GM21526 (cell line): Measurements from ENCODE around the gene LRRC27.

Source experiments
- ATAC-seq: cut with Tn5 transposase; IDR thresholded peaks from one replicate; pipeline ENCODE4 v1.9.1; 2021; ENCODE audit warnings: moderate library complexity; ENCODE audit not compliant: unreplicated experiment, low FRiP score

The LRRC27 gene

GRCh38 chr10:132300582-132300981 lies 31.4 kb upstream of the LRRC27 start:
- ATAC-seq, result no peak

GRCh38 chr10:132301371-132302330 lies 30.3 kb upstream of the LRRC27 start:
- no peak for ATAC-seq

- ATAC-seq, result no peak
Measured at GRCh38 chr10:132302421-132303310, 29.3 kb upstream of the LRRC27 start.

- ATAC-seq, result no peak
Measured at GRCh38 chr10:132303361-132304115, 28.5 kb upstream of the LRRC27 start.

GRCh38 chr10:132304756-132305509 lies 27.1 kb upstream of the LRRC27 start:
- ATAC-seq, result no peak

GRCh38 chr10:132305654-132306342 lies 26.2 kb upstream of the LRRC27 start:
- no peak for ATAC-seq

GRCh38 chr10:132306343-132306685 lies 25.7 kb upstream of the LRRC27 start:
- ATAC-seq, result no peak

- peak; percentile 2 for ATAC-seq
Measured at GRCh38 chr10:132306864-132307751, 24.9 kb upstream of the LRRC27 start.

GRCh38 chr10:132307823-132308586 lies 24.0 kb upstream of the LRRC27 start, which contains the start of gene STK32C:
TSS of gene STK32C (minus strand) at chr10:132307950. CDS start at chr10:132307833, 117 bp downstream.
- ATAC-seq, result peak; percentile 69

- no peak for ATAC-seq
Measured at GRCh38 chr10:132308587-132309470, 23.2 kb upstream of the LRRC27 start.

GRCh38 chr10:132309471-132309865 lies 22.5 kb upstream of the LRRC27 start:
- no peak for ATAC-seq

- no peak for ATAC-seq
Measured at GRCh38 chr10:132309879-132310591, 22.0 kb upstream of the LRRC27 start.

GRCh38 chr10:132310701-132311337 lies 21.2 kb upstream of the LRRC27 start:
- no peak for ATAC-seq

GRCh38 chr10:132311338-132311939 lies 20.6 kb upstream of the LRRC27 start:
- ATAC-seq, result no peak

GRCh38 chr10:132313305-132313704 lies 18.7 kb upstream of the LRRC27 start:
- no peak for ATAC-seq
